C4-2B (cell line): ENCODE measurements around the gene HK1.
"Not testable (repeated sequence)": the region's sequence is repeated elsewhere in the genome, so short reads cannot be mapped to it uniquely, and the experiment has no call there.

Experiments
- H3K27ac ChIP-seq: fragments of 450-650 bp; 2 replicates; pipeline ENCODE4 v1.5.1; 2017
- ZFX ChIP-seq: fragments of 450-650 bp; IDR thresholded peaks from 2 replicates; pipeline ENCODE4 v1.6.1; 2017
- TF ChIP-seq, protein P1 (sequence below): fragments of 450-650 bp; conservative IDR thresholded peaks from 2 replicates; pipeline ENCODE4 v1.5.1; 2017; ENCODE audit warnings: mild to moderate bottlenecking

HK1 gene

GRCh38 chr10:69270990-69271389 is 7.3 kb upstream of the HK1 start:
- H3K27ac ChIP-seq: no peak overlapping the region
- no peak for TF ChIP-seq ZFX
- TF ChIP-seq, protein P1, sequence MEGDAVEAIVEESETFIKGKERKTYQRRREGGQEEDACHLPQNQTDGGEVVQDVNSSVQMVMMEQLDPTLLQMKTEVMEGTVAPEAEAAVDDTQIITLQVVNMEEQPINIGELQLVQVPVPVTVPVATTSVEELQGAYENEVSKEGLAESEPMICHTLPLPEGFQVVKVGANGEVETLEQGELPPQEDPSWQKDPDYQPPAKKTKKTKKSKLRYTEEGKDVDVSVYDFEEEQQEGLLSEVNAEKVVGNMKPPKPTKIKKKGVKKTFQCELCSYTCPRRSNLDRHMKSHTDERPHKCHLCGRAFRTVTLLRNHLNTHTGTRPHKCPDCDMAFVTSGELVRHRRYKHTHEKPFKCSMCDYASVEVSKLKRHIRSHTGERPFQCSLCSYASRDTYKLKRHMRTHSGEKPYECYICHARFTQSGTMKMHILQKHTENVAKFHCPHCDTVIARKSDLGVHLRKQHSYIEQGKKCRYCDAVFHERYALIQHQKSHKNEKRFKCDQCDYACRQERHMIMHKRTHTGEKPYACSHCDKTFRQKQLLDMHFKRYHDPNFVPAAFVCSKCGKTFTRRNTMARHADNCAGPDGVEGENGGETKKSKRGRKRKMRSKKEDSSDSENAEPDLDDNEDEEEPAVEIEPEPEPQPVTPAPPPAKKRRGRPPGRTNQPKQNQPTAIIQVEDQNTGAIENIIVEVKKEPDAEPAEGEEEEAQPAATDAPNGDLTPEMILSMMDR: no peak

- TF ChIP-seq ZFX: no peak
- TF ChIP-seq, protein P1: no peak
- no peak overlapping the region for H3K27ac ChIP-seq
Measured at GRCh38 chr10:69272624-69273023, 5.7 kb upstream of the HK1 start.

- H3K27ac ChIP-seq: no peak overlapping the region
- TF ChIP-seq ZFX: no peak
- TF ChIP-seq, protein P1: no peak
Measured at GRCh38 chr10:69275444-69275843, 2.9 kb upstream of the HK1 start.

GRCh38 chr10:69276503-69276902 is 1.8 kb upstream of the HK1 start:
- H3K27ac ChIP-seq: no peak overlapping the region
- TF ChIP-seq ZFX: no peak
- TF ChIP-seq, protein P1: no peak

- H3K27ac ChIP-seq: no peak overlapping the region
- TF ChIP-seq, protein P1: no peak
- TF ChIP-seq ZFX: no peak
Measured at GRCh38 chr10:69279110-69279509, 814 bp downstream of the HK1 start.

- TF ChIP-seq ZFX: no peak
- TF ChIP-seq, protein P1: no peak
Measured at GRCh38 chr10:69281507-69282413, 3.5 kb downstream of the HK1 start.

DNA sequence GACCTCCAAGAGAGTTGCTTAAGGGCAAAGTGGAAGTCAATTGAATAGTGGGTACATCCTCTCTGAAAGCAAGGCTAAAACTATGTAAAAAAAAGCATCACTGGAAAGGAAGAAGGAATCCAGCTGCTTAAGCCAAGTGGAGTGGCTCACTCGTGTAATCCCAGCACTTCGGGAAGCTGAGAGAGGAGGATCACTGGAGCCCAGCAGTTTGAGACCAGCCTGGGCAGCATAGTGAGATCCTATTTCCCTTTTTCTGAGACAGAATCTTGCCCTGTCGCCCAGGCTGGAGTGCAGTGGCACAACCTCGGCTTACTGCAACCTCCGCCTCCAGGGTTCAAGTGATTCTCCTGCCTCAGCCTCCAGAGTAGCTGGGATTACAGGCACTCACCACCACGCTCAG is 6.1 kb downstream of the HK1 start:
- H3K27ac ChIP-seq: not testable (repeated sequence)

More at GRCh38 chr10:69281507-69282413, 3.5 kb downstream of the HK1 start:
- no peak overlapping the region for H3K27ac ChIP-seq

DNA sequence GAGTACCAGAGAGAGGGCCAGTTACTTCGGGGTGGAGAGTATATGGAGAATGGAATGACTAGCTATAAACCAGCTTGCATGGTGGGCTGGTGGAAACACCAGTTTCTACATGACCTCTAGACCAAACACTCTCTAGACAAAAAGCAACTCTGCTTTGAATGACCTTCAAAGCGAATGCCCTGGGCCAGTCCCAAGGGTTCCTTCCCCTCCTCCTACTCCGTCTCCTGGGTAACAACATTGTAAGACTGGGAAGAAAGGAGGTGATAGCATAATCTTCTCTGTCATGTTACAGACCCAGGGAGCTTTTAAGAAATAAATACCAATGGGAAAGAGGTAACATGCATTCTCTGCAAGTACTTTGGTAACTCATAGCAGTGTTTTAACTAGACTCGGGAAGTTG is 7.4 kb downstream of the HK1 start:
- TF ChIP-seq, protein P1: no peak
- no peak for TF ChIP-seq ZFX
- H3K27ac ChIP-seq: no peak overlapping the region
